Parathyroid adenoma (tissue), 2 donors: Measurements from ENCODE around the gene DNAH3.

Experiments used
- H2AFZ ChIP-seq: fragments of 300-600 bp; sonication (generic); one replicate; pipeline ENCODE4 v1.7.0; 2017; ENCODE audit warnings: antibody characterized with exemption, mild to moderate bottlenecking
- H3K27ac ChIP-seq: fragments of 300-600 bp; sonication (generic); one replicate; pipeline ENCODE4 v1.7.0; 2017
- H3K27me3 ChIP-seq: fragments of 300-600 bp; sonication (generic); one replicate; pipeline ENCODE4 v1.7.0; 2017; ENCODE audit warnings: low read length; ENCODE audit not compliant: control insufficient read depth, insufficient read depth
- H3K36me3 ChIP-seq: fragments of 300-600 bp; sonication (generic); one replicate; pipeline ENCODE4 v1.7.0; 2017; ENCODE audit warnings: low read length; ENCODE audit not compliant: control insufficient read depth, insufficient read depth
- H3K4me1 ChIP-seq: fragments of 300-600 bp; sonication (generic); one replicate; pipeline ENCODE4 v1.7.0; 2017; ENCODE audit warnings: control low read depth
- H3K4me2 ChIP-seq: fragments of 300-600 bp; sonication (generic); one replicate; pipeline ENCODE4 v1.7.0; 2017; ENCODE audit warnings: low read length
- H3K4me3 ChIP-seq: fragments of 300-600 bp; sonication (generic); one replicate; pipeline ENCODE4 v1.7.0; 2017; ENCODE audit warnings: low read depth, low read length
- H3K79me2 ChIP-seq: fragments of 300-600 bp; sonication (generic); one replicate; pipeline ENCODE4 v1.7.0; 2017; ENCODE audit warnings: control low read depth
- H3K9ac ChIP-seq: fragments of 300-600 bp; sonication (generic); one replicate; pipeline ENCODE4 v1.7.0; 2017; ENCODE audit warnings: mild to moderate bottlenecking
- H3K9me3 ChIP-seq: fragments of 300-600 bp; sonication (generic); one replicate; pipeline ENCODE4 v1.7.0; 2017; ENCODE audit warnings: low read length; ENCODE audit not compliant: control insufficient read depth
- TF ChIP-seq, protein P1 (sequence below): fragments of 300-600 bp; sonication (generic); IDR thresholded peaks from one replicate; pipeline ENCODE4 v1.7.0; 2017; ENCODE audit warnings: antibody characterized with exemption, mild to moderate bottlenecking
- donor health status: primary hyperparathyroidism.

The DNAH3 gene

DNA sequence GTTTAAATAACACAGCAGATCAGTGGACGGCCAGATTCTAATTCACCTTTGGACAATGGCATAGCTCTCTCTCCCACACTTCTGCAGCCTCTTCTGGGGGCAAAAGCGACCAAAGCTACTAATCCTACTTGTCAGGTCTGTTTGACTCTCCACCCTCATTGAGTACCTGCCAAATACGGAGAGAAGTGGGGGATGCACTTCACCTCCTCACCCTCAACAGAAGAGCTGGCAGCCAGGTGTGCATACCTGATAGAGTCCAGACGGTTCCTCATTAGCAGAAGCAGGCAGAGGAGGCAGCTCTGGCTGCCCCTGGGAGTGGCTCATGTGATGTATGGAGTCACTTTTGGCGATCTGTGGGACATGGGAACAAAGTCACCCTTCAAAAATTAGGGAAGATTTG is 4.9 kb downstream of the DNAH3 start:
- Histone ChIP-seq H2AFZ (no peak overlapping the region), H3K27me3 (no peaks in the 10 kb centered on the region), H3K9ac (no peak overlapping the region), H3K79me2 (no peaks in the 10 kb centered on the region), H3K4me1 (peaks cover 6% of the 10 kb centered on the region), H3K4me2 (no peak overlapping the region), H3K27ac (no peak overlapping the region), H3K36me3 (no peaks in the 10 kb centered on the region), H3K9me3 (no peaks in the 10 kb centered on the region), H3K4me3 (no peak overlapping the region)
- TF ChIP-seq, protein P1, sequence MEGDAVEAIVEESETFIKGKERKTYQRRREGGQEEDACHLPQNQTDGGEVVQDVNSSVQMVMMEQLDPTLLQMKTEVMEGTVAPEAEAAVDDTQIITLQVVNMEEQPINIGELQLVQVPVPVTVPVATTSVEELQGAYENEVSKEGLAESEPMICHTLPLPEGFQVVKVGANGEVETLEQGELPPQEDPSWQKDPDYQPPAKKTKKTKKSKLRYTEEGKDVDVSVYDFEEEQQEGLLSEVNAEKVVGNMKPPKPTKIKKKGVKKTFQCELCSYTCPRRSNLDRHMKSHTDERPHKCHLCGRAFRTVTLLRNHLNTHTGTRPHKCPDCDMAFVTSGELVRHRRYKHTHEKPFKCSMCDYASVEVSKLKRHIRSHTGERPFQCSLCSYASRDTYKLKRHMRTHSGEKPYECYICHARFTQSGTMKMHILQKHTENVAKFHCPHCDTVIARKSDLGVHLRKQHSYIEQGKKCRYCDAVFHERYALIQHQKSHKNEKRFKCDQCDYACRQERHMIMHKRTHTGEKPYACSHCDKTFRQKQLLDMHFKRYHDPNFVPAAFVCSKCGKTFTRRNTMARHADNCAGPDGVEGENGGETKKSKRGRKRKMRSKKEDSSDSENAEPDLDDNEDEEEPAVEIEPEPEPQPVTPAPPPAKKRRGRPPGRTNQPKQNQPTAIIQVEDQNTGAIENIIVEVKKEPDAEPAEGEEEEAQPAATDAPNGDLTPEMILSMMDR, result no peak

DNA sequence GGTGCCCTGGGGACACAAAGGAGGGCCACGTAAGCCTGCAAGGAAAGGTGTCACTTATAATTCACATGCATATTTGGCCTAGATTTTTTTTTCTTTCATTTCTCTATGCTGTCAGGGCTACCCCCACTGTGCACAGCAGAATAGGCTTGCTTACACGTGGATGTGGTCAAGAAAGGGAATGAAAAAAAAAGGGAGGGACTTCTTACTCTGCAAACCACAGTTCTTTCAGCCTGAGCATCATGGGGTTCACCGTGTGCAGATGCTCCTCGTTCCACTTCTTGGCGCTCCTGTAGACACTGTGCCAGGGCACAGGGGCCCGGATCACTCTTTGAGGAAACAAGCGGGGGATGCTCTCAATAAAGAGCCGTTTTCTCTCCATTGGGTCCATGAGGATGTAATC is 16.6 kb downstream of the DNAH3 start:
- Histone ChIP-seq H3K4me2 (no peak overlapping the region), H3K4me1 (no peaks in the 10 kb centered on the region), H3K27ac (no peak overlapping the region), H2AFZ (no peak overlapping the region), H3K9me3 (no peaks in the 10 kb centered on the region), H3K4me3 (no peak overlapping the region), H3K79me2 (no peaks in the 10 kb centered on the region), H3K36me3 (no peaks in the 10 kb centered on the region), H3K9ac (no peak overlapping the region), H3K27me3 (no peaks in the 10 kb centered on the region)
- TF ChIP-seq, protein P1, result no peak

DNA sequence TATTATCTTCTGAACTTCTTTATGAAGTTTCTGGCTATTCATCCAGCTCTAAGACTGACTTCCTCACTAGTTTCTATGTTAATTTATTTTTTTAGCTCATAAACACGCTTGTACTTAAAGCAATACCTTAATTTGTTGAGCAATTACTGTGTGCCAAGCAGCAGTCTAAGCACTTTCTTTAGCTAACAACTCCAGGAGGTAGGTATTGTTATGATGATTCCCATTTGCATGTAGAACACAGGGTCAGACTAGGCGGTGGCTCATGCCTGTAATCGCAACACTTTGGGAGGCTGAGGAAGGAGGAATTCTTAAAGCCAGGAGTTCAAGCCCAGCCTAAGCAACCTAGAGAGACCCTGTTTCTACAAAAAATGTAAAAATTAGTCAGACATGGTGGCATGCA is 19.8 kb downstream of the DNAH3 start:
- H3K9ac ChIP-seq, result no peak overlapping the region
- no peak overlapping the region for H3K4me3 ChIP-seq
- no peak overlapping the region for H3K4me2 ChIP-seq
- no peak overlapping the region for H3K27ac ChIP-seq
- no peaks in the 10 kb centered on the region for H3K9me3 ChIP-seq
- H3K36me3 ChIP-seq, result no peaks in the 10 kb centered on the region
- no peaks in the 10 kb centered on the region for H3K4me1 ChIP-seq
- TF ChIP-seq, protein P1, result no peak
- no peaks in the 10 kb centered on the region for H3K27me3 ChIP-seq
- no peak overlapping the region for H2AFZ ChIP-seq
- no peaks in the 10 kb centered on the region for H3K79me2 ChIP-seq

DNA sequence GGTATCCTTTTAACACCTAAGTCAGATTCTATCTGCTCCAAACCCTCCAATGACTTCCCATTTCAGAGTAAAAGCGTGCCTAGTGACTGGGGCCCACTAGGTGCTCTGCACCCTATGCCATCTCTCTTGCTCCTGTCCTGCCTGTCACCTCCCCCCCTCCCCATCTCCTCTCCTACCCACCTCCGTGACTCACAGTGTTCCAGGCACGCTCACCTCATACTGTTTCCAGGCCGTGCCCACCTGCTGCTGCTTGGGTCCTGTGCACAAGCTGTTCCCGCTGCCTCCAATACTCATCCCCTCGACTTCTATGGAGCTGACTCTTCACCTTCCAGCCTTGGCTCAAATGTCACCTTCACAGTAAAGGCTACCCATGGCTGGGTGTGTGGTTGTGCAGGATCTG is 21.7 kb downstream of the DNAH3 start:
- H3K27ac ChIP-seq, result no peak overlapping the region
- no peak overlapping the region for H3K4me3 ChIP-seq
- no peaks in the 10 kb centered on the region for H3K36me3 ChIP-seq
- H3K9ac ChIP-seq, result no peak overlapping the region
- no peaks in the 10 kb centered on the region for H3K9me3 ChIP-seq
- no peak overlapping the region for H3K4me2 ChIP-seq
- H2AFZ ChIP-seq, result no peak overlapping the region
- no peaks in the 10 kb centered on the region for H3K79me2 ChIP-seq
- TF ChIP-seq, protein P1, result no peak
- H3K4me1 ChIP-seq, result no peaks in the 10 kb centered on the region
- no peaks in the 10 kb centered on the region for H3K27me3 ChIP-seq

DNA sequence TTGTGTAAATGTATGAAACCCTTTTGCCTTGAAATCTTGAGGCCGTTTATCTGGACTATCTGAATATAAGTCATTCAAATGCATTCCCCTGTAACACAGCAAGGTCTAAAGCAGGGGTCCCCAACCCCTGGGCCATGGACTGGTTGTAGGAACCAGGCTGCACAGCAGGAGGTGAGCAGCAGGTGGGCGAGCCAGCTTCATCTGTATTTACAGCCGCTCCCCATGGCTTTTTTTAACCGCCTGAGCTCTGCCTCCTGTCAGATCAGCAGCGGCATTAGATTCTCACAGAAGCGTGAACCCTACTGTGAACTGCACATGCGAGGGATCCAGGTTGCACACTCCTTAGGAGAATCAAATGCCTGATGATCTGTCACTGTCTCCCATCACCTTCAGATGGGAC is 24.1 kb downstream of the DNAH3 start:
- Histone ChIP-seq H3K27me3 (no peaks in the 10 kb centered on the region), H2AFZ (no peak overlapping the region), H3K79me2 (no peaks in the 10 kb centered on the region), H3K4me1 (no peaks in the 10 kb centered on the region), H3K4me3 (no peak overlapping the region), H3K27ac (no peak overlapping the region), H3K9ac (no peak overlapping the region), H3K36me3 (no peaks in the 10 kb centered on the region), H3K4me2 (no peak overlapping the region), H3K9me3 (no peaks in the 10 kb centered on the region)
- TF ChIP-seq, protein P1, result no peak
